ENCODE data around the gene UGT1A9. TPM values are rescaled to one million over a fixed set of nuclear protein-coding genes. Genes with fewer than 3 reads are reported as not detected.

The UGT1A9 gene
- total and polyA plus RNA-seq, 7 donors = not detected

DNA sequence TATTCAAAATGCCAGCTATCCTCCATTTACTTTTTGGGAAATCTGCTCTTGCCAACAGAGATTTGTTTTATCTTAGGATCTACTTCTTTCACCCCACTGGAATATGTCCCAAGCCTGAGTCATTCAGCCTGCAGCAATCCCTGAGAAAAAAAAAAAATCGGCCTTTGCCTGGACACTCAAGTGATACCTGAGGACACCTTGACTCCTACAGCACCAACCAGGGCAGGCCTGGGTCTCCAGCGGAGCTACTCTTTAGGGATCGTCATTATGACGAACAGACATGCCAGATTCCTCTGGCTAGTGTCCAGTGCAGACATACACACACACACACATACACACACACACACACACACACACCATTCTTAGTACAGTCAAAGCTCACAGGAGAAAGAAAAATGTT is 18.7 kb downstream of the UGT1A9 start:
- TF ChIP-seq, protein P1, sequence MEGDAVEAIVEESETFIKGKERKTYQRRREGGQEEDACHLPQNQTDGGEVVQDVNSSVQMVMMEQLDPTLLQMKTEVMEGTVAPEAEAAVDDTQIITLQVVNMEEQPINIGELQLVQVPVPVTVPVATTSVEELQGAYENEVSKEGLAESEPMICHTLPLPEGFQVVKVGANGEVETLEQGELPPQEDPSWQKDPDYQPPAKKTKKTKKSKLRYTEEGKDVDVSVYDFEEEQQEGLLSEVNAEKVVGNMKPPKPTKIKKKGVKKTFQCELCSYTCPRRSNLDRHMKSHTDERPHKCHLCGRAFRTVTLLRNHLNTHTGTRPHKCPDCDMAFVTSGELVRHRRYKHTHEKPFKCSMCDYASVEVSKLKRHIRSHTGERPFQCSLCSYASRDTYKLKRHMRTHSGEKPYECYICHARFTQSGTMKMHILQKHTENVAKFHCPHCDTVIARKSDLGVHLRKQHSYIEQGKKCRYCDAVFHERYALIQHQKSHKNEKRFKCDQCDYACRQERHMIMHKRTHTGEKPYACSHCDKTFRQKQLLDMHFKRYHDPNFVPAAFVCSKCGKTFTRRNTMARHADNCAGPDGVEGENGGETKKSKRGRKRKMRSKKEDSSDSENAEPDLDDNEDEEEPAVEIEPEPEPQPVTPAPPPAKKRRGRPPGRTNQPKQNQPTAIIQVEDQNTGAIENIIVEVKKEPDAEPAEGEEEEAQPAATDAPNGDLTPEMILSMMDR (IDR thresholded peaks at IDR 0.05) = no peak

DNA sequence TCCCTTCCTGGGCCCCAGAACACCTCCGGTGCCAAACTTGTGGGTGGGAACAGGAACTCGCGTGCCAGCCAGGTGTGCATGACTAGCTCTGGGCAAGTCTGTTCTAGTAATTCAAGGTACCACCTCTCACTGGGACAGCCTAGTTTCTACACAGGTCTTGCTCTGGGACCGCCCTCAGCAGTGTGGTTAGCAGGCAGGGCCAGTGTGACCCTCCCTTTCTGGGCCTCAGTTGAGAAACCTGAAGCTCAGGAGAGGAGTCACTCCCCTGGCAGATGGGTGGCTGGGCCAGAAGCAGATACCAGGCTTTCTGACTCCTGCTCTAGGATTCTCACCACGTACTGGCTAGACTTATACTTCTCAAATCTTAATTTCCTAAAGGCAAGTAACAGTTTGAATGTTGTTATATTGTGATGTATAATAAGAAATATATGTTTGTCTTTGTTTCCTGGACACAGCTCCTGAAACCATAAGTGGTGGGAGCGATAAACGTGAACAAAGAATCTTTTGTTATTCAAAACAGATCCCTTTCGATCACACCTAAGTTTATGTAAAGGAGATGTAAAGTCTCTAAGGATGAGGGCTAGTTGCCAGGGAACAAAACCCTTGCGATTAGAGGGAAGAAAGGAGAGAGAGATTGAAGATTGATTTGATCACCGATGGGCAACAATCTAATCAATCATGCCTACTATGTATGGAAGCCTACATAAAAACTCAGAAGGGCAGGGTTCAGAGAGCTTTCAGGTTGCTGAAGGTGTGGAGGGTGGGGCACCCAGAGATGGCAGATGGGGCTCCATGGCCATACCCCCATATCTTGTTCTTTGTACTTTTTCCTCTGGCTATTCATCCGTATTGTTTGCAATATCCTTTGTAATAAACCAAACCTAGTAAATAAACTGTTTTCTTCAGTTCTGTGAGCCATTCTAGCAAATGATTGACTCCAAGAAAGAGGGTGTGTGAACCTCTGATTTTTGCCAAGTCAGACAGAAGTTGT is 20.0 kb downstream of the UGT1A9 start:
- intact Hi-C loops (cut with DNase I) = no loop called here
- ATAC-seq (no peak), DNase-seq (no peak)
- Histone ChIP-seq H3K36me3 (ENCODE audit: insufficient read depth in 1 of 2, low read depth in 1 of 2) (no peaks in the 10 kb centered on the region), H3K9me3 (no peaks in the 10 kb centered on the region), H3K4me1 (no peaks in the 10 kb centered on the region), H3K27ac (no peak overlapping the region), H3K4me3 (no peak overlapping the region), H3K27me3 (ENCODE audit: insufficient read depth in 3 of 3, low read length in 2 of 3) (peaks cover 0 to under 1% (median 0%) of the 10 kb centered on the region in 3 donors)
- 84 to 87% (median 85%) methylated on average over 11 of the region's 11 CpGs for whole genome bisulfite sequencing, 3 donors
- TF ChIP-seq, protein P1 (IDR thresholded peaks at IDR 0.05) = no peak

More for the DNA sequence above, 18.7 kb downstream of the UGT1A9 start:
- Histone ChIP-seq H3K9me3 (no peaks in the 10 kb centered on the region), H3K36me3 (ENCODE audit: insufficient read depth in 1 of 2, low read depth in 1 of 2) (no peaks in the 10 kb centered on the region), H3K4me1 (no peaks in the 10 kb centered on the region), H3K4me3 (no peak overlapping the region), H3K27ac (no peak overlapping the region), H3K27me3 (ENCODE audit: insufficient read depth in 3 of 3, low read length in 2 of 3) (peaks cover 0 to 4% (median 0%) of the 10 kb centered on the region in 3 donors)
- WGBS, 3 donors = 59 to 63% (median 61%) methylated on average over 4 of the region's 4 CpGs
- ATAC-seq (no peak), DNase-seq (no peak)
- intact Hi-C loops (cut with DNase I) = no loop called here

DNA sequence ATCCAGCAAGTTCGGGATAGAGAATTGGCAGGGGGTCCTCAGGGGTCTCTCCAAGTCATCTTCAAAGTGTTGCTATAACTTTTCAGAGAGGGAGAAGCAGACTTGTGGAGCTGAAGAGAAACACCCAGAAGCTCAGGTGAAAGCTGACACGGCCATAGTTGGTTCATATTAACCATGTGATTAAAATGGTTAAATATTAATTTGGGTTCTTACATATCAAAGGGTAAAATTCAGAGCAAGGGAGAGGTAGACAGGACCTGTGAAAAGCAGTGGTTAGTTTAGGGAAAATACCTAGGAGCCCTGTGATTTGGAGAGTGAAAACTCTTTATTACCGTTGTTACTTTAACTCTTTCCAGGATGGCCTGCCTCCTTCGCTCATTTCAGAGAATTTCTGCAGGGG is 20.9 kb downstream of the UGT1A9 start, which contains the start of gene UGT1A6:
Gene UGT1A6 (plus strand): TSS at position 243 of the 400 bp plus-strand sequence. CDS start 115 bp downstream, at position 358.
- TF ChIP-seq, protein P1 (IDR thresholded peaks at IDR 0.05) = no peak
- no peaks in the 10 kb centered on the region for H3K27me3 ChIP-seq (ENCODE audit: insufficient read depth in 3 of 3, low read length in 2 of 3)
- ATAC-seq (no peak), DNase-seq (no peak)
- no peak within 1 kb of the TSS for H3K27ac ChIP-seq
- intact Hi-C loops (cut with DNase I) = no loop called here
- WGBS, 3 donors = 77 to 86% (median 85%) methylated on average over 4 of the region's 4 CpGs
- H3K4me3 ChIP-seq = no peak within 1 kb of the TSS
- H3K4me1 ChIP-seq = no peaks in the 10 kb centered on the region
- H3K36me3 ChIP-seq (ENCODE audit: insufficient read depth in 1 of 2, low read depth in 1 of 2) = no peaks in the 10 kb centered on the region
- no peaks in the 10 kb centered on the region for H3K9me3 ChIP-seq

DNA sequence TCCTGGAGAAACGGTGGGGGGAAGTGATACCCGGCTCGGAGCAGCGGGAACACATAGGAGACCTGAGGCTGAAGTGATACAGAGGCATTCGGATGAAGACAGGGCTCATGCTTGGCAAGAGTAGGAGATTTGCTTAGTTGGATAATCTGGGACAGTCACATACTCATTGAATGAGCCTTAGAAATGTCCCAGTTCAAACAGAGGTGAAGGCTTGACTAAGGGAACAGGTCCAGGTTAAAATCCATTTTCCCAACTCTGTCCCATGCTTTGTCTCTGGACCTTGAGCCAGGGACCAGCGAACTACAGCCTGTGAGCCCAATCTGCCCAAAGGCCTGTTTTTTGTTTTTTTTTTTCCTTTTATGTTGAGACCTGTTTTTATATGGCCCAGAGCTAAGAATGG is 22.3 kb downstream of the UGT1A9 start:
- TF ChIP-seq, protein P1 (IDR thresholded peaks at IDR 0.05) = no peak
- no peak for ATAC-seq
- 59 to 72% (median 68%) methylated on average over 6 of the region's 6 CpGs for WGBS, 3 donors

More for the DNA sequence above, 22.3 kb downstream of the UGT1A9 start:
- Histone ChIP-seq H3K4me3 (no peak overlapping the region), H3K27me3 (ENCODE audit: insufficient read depth in 3 of 3, low read length in 2 of 3) (no peaks in the 10 kb centered on the region), H3K27ac (no peak overlapping the region), H3K4me1 (no peaks in the 10 kb centered on the region), H3K36me3 (ENCODE audit: insufficient read depth in 1 of 2, low read depth in 1 of 2) (no peaks in the 10 kb centered on the region), H3K9me3 (no peaks in the 10 kb centered on the region)
- intact Hi-C loops (cut with DNase I) = no loop called here
- DNase-seq = no peak
